Left kidney (tissue), 8 donors: ENCODE measurements around the gene NR1I3. TPM values are rescaled to one million over a fixed set of nuclear protein-coding genes. Genes with fewer than 3 reads are reported as not detected.
"Not testable (repeated sequence)": the region's sequence is repeated elsewhere in the genome, so short reads cannot be mapped to it uniquely, and the experiment has no call there.

ENCODE experiments used
- DNase-seq: peaks from one replicate; pipeline ENCODE4 v3.0.0-alpha.2; 2013
- long read RNA-seq, 8 donors: transcript quantifications; one replicate each; lab custom pipeline, GENCODE V29; 2026
- polyA plus RNA-seq: library from polyadenylated mRNA; unstranded; fragments of 120-200 nt; gene quantifications from one replicate; pipeline ENCODE4 v1.2.1, GENCODE V29; 2013; ENCODE audit not compliant: insufficient read length

Gene NR1I3
- polyA plus RNA-seq: 3.6 TPM
- long read RNA-seq, donor 1: 0 reads
- long read RNA-seq, donor 2: 0 reads
- long read RNA-seq, donor 3: 0 reads
- long read RNA-seq, donor 4: 0 reads
- long read RNA-seq, donor 5: 0 reads
- long read RNA-seq, donor 6: 0 reads
- long read RNA-seq, donor 7, partial matches to known transcripts: 12 of 19 reads
- long read RNA-seq, donor 7, other reads (novel, unspliced or antisense): 7 of 19 reads
- long read RNA-seq, donor 8: 0 reads

- DNase-seq: no peak
Measured at GRCh38 chr1:161238039-161238473, at the start of gene NR1I3. Gene NR1I3, minus strand, starts transcription at chr1:161238203. Its CDS starts 1,638 bp downstream, at chr1:161236565.

GRCh38 chr1:161287482-161288054 is 49.6 kb upstream of the NR1I3 start:
- DNase-seq: no peak

GRCh38 chr1:161285521-161285920 is 47.5 kb upstream of the NR1I3 start:
- DNase-seq: no peak

GRCh38 chr1:161285113-161285512 is 47.1 kb upstream of the NR1I3 start:
- DNase-seq: no peak

GRCh38 chr1:161282991-161283390 is 45.0 kb upstream of the NR1I3 start:
- no peak for DNase-seq

- no peak for DNase-seq
Measured at GRCh38 chr1:161274874-161275273, 36.9 kb upstream of the NR1I3 start.

GRCh38 chr1:161273402-161273801 is 35.4 kb upstream of the NR1I3 start:
- DNase-seq: no peak

GRCh38 chr1:161267321-161267720 is 29.3 kb upstream of the NR1I3 start:
- DNase-seq: no peak

GRCh38 chr1:161266836-161267235 is 28.8 kb upstream of the NR1I3 start:
- no peak for DNase-seq

- DNase-seq: no peak
Measured at GRCh38 chr1:161266202-161266601, 28.2 kb upstream of the NR1I3 start.

- DNase-seq: no peak
Measured at GRCh38 chr1:161265305-161265704, 27.3 kb upstream of the NR1I3 start.

GRCh38 chr1:161261261-161262235 is 23.5 kb upstream of the NR1I3 start:
- no peak for DNase-seq

GRCh38 chr1:161260376-161261260 is 22.6 kb upstream of the NR1I3 start:
- no peak for DNase-seq

GRCh38 chr1:161259765-161260164 is 21.8 kb upstream of the NR1I3 start:
- no peak for DNase-seq

GRCh38 chr1:161259345-161259702 is 21.3 kb upstream of the NR1I3 start:
- no peak for DNase-seq

GRCh38 chr1:161258439-161259344 is 20.7 kb upstream of the NR1I3 start, which contains the start of gene PCP4L1:
Gene PCP4L1, plus strand, starts transcription at chr1:161258745. Its CDS starts 230 bp downstream, at chr1:161258975.
- DNase-seq: peak; percentile 61

GRCh38 chr1:161257109-161257508 is 19.1 kb upstream of the NR1I3 start:
- DNase-seq: not testable (repeated sequence)

- not testable (repeated sequence) for DNase-seq
Measured at GRCh38 chr1:161255955-161256520, 18.0 kb upstream of the NR1I3 start.

- not testable (repeated sequence) for DNase-seq
Measured at GRCh38 chr1:161255302-161255701, 17.3 kb upstream of the NR1I3 start.

GRCh38 chr1:161251579-161251978 is 13.6 kb upstream of the NR1I3 start:
- no peak for DNase-seq
